Erythroblast (primary cell): ENCODE measurements around the gene NRIP2.

ENCODE experiments used
- DNase-seq, 2 experiments: peaks; one replicate each; lab custom pipeline; 2025; lab: John Stamatoyannopoulos, UW
- GATA1 ChIP-seq: IDR thresholded peaks from 2 replicates; pipeline ENCODE4 v1.6.1; 2011; ENCODE audit warnings: low read depth, mild to moderate bottlenecking, control low read depth, low read length, moderate library complexity
- POLR2A ChIP-seq: IDR thresholded peaks from 2 replicates; pipeline ENCODE4 v1.6.1; 2011; ENCODE audit warnings: mild to moderate bottlenecking, low read length

Gene NRIP2

DNA sequence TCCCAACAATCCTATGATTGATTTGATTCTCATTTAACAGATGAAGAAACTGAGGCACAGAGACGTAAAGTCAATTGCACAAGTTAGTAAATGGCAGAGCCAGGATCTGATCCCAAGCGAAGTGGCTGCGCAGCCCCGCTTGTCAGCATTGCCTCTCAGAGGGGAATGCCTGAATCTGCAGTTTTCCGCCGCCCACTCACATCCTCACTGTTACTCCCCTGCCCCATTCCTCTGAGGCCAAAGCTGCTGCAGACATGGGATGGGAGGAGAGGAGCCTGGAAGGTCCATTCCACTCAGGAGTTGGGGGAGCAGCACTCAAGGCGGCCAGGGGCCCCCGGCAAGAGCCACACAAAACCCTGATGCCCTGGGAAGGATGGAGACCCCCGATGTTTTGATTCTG is 1.0 kb downstream of the NRIP2 start:
- no peak for TF ChIP-seq POLR2A
- TF ChIP-seq GATA1: no peak
- DNase-seq: no peak

DNA sequence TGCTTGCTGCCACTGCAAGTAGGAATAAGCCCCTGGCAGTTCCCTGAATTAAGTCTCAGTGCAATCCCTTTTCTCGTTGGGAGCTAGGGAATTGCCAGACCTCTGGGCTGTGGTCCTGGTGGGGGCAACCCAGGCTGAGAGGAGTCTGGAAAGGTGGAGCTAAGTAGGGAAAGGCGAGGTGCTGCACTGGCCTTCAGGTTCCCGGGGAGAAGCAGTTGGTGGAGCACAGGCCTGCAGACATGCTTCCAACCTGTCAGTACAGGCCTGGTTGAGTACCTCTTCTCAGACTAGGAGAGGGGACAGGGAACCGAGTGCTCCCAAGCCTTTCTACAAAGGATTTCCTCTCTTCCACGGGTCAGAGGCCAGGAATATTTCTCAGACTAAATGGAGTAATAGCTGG is 1.5 kb downstream of the NRIP2 start:
- no peak for DNase-seq
- TF ChIP-seq POLR2A (no peak), GATA1 (no peak)

DNA sequence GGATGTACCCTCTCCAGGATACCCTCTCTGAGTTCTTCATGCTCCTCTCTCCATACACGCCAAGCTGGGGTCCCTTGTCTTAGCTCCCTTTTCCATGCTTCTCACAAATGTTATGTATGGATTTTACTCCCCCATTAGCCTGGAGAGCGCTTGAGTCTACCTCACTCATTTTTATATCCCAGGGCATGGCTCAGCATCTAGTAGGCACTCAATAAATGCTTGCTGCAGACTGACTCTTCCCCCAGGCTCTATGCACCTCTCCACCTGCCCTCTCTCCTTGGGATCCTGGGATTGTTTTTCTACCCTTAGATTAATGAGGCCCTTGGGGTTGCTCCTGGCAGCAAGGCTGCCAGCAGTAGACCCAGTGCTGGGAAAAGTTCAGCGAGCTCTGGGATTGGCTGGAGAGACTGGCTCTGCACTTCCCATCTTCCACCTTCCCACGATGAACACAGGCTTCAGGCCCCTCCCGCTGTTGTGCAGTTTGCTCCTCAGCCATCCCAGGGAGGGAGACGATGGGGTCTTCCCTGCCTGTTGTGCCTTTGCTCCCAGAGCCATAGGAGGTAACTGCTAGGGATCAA is 2.2 kb downstream of the NRIP2 start:
- no peak for DNase-seq
- TF ChIP-seq GATA1 (no peak), POLR2A (no peak)

DNA sequence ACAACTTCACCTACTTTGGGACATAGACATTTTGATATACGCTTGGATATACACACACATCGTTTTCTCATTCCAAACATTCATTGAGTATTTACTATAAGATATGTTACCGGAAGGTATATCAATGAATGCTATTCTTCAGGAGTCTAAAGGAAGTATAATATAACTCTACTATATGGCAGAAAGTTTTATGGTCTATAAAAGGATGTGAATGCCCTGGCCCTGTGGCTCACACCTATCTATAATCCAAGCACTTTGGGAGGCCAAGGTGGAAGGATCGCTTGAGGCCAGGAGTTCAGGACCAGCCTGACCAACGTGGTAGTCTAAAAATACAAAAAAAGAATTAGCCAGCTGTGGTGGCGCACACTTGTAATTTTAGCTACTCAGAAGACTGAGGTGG is 5.6 kb downstream of the NRIP2 start:
- TF ChIP-seq POLR2A (no peak), GATA1 (no peak)
- no peak for DNase-seq

DNA sequence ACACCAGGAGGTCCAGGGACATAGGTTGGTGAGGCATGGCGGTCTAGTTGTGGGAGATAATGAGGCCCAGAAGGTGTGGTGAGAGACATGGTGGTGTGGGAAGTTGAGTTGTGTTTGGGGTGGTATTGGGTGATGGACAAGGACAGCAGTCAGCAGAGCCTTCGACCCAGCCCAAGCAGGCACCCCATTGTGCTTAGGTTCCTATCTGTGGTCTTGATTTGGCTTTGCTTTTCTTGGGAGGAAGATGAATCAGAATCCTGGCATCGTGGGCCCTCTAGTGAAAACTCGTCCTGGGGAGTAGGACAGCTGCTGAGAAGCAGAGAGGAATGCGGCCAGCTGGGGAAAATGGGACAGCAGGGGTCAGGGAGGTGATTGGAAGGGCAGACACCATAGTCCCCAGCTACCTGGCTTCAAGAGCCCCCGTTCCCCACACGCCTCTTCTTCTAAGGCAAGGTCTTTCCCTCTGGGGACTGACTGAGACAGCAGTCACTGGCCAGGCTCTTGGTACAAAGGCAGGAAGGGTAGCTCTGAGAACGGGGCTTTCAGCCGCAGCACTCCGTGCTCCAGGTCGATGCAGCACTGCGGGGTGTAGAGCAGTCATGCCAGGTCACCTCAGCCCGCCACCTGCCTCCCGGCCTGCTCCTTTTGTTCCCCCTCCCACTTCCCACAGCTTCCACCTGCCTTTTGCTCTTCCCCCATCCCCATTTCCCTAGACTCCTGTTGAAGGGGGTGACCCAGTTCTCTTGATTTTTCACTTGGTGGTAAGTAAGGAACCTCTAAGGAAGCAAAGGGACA is 7.9 kb downstream of the NRIP2 start:
- DNase-seq: no peak

DNA sequence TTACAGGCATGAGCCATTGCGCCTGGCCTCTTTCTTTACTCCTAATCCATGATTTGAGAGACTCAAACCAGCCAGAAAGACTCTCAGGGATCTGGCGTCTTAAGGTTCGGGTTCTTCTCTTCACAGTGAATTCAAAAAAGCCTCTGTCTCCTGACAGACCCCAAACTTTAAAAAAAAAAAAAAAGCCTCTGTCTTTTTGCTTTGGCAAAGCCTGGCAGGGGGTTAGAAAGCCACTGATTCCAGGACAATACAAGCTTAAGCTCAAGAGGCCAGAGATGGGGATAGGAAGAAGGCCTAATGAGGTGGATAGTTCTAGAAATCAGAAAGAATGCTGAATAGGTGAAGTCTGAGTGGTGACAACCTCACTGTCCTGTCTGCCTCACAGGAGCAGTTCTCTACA is 8.8 kb downstream of the NRIP2 start:
- no peak for DNase-seq
- no peak for TF ChIP-seq GATA1
- TF ChIP-seq POLR2A: no peak

More for the DNA sequence above, 7.9 kb downstream of the NRIP2 start:
- no peak for TF ChIP-seq POLR2A
- TF ChIP-seq GATA1: no peak

DNA sequence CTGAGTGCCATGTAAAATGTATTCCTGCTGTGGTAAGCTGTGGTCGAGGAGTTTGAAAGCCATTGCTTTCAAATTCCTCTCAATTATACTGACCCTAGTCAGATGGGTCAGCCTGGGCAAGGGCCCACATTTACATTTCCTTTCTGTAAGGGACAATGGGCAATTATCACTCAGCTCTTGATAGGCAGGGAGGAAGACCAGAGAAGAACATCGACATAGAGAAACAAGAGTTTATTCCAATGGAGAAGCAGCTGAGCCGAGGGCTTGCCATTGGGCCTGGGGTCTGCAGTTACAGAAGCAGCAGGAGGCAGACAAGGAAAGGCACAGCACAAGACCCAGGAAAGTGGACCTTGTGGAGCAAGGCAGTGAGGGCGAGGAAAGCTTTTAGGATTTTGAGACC is 9.7 kb downstream of the NRIP2 start:
- no peak for DNase-seq
- TF ChIP-seq POLR2A: no peak
- no peak for TF ChIP-seq GATA1

DNA sequence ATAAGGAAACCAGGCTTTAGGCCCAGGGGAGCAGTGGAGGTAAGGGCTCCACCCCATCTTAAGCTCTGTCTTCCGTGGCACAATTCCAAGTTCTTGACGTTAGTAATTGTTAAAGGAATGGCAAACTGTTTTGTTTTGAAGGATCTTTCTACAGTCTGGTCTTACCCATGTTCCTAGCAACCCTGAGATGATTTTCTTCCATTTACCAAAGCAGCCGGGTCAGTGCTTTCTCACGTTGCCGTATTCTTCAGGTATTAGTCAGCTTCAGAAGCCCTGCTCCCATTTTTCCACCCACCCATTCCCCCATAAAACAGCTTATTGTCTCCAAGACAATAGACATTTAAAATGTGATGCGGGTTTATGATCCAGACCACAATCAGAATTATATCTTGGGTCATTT is 10.3 kb downstream of the NRIP2 start:
- no peak for DNase-seq
- TF ChIP-seq GATA1 (no peak), POLR2A (no peak)

DNA sequence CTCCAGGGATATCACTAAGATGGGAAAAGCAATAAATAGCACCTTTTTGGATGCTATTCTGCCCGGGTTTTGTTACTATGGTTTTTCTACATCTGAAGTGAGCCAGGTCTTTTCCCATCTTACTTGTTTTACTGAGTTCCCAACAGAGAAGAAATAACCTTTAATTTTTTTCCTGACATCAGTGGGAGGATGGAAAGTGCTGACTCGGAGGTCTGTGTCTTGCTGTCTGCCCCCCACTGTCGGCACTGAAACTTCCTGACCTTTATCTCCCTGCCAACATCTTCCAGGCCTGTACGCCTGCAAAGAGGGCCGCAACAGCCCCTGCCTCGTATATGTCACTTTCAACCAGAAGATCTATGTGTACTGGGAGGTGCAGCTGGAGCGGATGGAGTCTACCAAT is 11.4 kb downstream of the NRIP2 start:
- TF ChIP-seq GATA1 (no peak), POLR2A (no peak)

DNA sequence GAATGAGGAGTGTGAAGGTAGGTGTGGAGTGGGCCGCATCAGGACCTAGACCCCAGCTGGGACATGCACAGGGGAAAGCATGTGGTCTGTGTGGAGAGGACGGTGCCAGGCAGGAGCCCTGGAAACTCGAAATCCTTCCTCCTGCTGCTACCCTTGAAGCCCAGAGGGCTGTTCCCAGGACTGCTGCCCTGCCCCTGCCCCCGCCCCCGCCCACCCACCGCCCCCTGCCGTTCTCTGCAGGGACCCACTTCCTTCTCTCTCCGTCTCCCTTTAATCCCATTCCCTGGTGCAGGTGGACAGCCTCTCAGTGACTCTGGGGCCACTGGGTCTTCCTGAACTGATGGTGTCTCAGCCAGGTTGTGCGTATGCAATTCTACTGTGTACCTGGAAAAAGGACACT is 14.4 kb downstream of the NRIP2 start:
- DNase-seq: no peak
- TF ChIP-seq GATA1 (no peak), POLR2A (no peak)

More for the DNA sequence above, 11.4 kb downstream of the NRIP2 start:
- DNase-seq: no peak

DNA sequence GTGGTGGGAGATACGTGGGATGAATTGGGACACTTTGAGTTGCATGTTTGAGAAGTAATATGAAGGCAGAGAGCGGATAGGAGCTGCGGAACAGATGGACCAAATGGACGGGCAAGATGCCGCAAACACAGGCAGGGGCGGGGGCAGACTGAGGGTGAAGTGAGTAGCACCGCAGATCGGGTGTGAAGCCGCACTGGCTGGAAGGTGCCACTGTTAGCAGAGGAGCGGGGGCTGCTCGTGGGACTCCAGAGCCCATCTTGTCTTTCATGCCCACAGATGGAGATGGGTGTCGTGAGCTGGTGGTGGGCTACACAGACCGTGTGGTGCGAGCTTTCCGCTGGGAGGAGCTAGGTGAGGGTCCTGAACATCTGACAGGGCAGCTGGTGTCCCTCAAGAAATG is 15.0 kb downstream of the NRIP2 start:
- DNase-seq: no peak
- TF ChIP-seq POLR2A (no peak), GATA1 (no peak)

DNA sequence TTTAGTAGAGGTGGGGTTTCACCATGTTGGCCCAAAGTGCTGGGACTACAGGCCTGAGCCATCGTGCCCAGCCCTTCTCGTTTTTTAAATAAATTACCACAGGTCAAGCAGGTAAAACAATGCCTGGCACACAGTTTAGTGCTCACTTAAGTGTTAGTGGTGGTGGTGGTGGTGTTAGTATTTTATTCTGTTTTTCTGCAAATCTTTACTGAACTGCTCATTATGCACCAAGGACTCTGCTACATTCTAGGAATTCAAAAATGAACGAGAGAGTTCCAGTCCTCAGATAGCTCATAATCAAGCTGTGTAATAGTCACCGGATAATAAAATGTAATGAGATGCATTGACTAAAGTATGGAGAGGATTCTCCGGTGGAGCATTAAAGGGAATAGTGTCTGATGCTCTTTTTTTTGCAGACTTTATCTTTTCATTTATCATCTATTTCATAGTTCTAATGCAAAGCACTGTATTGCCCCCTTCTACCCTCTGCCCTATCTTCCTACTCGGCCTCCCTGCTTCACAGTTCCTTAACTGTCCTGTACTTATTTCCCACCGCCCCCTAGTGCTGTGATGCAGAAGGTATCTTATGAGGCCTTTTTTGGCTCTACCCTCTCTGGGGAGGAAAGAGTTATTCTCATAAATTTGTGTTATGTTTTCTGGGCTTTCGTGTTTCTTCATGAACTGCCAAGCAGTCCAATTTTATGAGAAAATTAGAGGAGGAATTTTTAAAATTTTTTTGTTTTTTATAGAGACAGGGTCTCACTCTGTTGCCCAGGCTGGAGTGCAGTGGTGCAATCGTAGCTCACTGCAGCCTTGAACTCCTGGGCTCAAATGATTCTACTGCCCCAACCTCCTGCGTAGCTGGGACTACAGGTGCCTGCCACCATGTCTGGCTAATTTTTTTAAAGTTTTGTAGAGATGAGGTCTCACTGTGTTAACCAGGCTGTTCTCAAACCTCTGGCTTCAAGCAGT is 21.3 kb downstream of the NRIP2 start:
- DNase-seq: peak; percentile 79 to 82
- TF ChIP-seq POLR2A (no peak), GATA1 (no peak)

DNA sequence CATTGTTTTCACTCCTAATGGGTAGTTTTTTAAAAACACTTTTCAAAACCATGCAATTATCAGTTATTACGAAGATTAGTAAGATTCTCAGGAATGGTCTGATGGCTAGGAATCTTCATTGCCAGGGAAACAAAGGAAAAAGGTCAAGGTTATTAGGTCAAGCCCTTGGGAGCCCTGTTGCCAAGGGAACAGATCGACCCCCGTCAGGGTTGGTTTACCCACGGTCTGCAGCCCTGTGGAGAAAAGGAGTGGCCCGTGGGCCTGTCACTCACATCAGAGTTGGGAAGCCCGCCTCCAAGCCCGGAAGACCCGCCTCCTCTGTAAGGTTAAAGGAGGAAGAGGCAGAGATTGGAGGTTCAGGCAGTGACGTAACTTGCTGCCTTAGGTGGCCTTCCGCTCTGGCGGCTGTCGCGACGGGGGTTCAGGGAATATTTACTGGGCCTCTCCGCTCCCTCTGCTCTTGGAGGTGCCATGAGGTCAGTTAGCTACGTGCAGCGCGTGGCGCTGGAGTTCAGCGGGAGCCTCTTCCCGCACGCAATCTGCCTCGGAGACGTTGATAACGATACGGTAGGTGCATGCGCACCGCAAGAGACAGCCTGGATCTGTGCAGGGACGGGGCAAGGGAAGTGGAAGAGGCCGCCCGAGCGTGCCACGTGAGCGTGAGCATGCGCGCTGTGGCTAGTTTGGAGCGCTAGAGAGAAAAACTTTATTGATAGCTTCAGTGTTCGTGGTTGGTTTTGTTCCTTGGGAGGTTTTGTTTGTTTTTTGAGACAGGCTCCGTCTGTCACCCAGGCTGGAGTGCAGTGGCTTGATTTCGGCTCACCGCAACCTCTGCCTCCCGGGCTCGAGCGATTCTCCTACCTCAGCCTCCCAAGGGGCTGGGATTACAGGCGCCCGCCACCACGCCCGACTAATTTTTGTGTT is 22.3 kb downstream of the NRIP2 start, which contains the start of gene ITFG2:
Gene ITFG2 (plus strand): TSS at position 379 of the 924 bp plus-strand sequence. CDS start 93 bp downstream, at position 472.
- DNase-seq: peak; percentile 96 to 98
- TF ChIP-seq GATA1 (no peak), POLR2A (peak; percentile 97)
